ENCODE measurements around the gene NELFB.

Gene NELFB

DNA sequence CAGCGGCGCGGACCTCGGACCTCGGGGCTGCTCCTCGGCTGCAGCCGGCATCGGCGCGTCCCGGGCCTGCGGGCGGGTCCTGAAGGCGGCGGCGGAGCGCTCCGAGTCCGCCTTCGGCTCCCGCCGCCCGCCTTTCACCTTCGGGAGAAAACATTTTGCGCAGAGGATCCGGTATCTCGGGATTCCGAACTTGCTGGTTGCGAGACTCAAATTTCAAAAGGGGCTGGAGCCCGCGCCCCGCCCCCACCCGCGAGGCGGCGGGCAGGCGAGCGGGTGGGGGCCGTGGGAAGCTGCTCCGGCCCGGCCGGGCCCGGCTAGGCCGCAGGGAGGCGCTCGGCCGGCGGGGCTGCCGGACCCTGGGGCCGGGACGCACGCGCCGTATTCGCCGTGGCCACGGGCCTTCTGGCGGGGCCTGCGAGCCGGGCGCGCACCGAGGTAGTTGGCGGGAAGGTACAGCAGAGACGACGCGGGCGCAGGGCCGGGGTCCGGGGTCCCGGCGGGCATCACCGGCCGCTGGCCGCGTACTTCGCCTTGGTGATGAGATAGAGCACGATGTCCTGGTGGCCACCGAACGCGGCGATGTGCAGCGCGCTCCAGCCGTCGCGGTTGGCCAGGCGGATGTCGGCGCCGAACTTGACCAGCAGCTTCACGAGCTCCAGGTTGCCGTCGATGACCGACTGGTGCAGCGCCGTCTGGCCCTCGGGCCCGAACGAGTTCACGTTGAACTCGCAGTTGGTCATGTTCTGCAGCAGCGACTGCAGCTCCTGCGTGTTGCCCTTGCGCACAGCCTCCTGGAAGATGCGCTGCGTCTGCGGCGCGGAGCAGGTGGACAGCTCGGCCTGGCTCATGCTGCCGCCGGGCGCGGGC is 46.2 kb downstream of the NELFB start:
- in situ Hi-C loops (cut with HindIII; ENCODE audit: low sequenced_read_pairs), result no loop called here

DNA sequence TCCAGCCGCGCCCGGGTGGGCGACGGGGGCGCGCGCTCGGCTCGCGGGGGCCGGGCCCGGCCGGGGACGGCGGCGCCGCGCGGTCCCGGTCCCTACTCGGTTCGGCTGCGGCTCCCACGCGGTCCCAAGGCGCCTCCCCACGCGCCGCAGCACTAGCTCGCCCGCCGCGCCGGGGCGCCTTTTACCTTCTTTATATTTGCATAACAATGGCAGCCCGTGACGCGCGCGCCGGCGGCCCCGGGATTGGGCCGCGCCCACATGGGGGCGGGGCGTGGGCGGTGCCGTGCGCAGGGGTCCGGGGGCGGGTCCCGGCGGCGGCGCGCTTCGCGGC is 47.0 kb downstream of the NELFB start, which contains the start of gene NRARP:
Gene NRARP, minus strand, starts transcription at position 154 of the 331 bp plus-strand sequence. CDS start 343 bp downstream, outside the sequence.
- in situ Hi-C loops (cut with HindIII; ENCODE audit: low sequenced_read_pairs), result no loop called here

DNA sequence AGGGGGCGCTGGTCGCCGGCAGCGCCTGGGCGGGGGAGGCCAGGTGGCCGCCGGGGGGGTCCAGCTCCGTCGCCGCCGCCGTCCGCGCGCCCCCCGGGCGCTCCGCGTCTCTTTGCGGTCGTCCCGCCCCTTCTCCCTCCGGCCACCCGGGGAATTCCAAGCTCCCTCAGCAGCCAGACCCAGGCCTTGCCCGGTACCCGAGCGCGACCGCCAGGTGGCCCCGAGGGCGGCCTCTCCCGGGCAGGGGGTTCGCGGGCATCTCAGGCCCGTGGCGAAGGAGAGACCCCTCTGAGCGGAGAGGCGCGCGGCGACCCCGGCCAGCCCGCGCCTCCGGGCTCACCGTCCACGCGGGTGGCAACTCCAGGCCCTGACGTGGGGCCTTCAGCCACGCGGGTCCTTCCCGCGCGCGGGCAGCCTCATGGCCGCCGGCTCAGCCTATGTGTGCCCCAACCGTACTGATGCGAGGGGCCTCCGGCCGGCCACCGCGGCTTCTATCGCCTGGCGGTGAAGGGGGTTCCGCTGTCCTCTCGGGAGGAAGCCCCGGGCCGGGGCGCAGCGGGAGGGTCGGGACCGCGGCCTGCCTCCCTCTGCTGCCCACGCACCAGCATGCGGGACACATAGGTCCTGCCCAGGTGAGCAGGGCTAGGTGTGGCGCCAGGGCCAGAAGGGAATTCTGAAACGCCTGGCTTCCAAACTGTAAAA is 47.5 kb downstream of the NELFB start:
- in situ Hi-C loops (cut with HindIII; ENCODE audit: low sequenced_read_pairs), result no loop called here

DNA sequence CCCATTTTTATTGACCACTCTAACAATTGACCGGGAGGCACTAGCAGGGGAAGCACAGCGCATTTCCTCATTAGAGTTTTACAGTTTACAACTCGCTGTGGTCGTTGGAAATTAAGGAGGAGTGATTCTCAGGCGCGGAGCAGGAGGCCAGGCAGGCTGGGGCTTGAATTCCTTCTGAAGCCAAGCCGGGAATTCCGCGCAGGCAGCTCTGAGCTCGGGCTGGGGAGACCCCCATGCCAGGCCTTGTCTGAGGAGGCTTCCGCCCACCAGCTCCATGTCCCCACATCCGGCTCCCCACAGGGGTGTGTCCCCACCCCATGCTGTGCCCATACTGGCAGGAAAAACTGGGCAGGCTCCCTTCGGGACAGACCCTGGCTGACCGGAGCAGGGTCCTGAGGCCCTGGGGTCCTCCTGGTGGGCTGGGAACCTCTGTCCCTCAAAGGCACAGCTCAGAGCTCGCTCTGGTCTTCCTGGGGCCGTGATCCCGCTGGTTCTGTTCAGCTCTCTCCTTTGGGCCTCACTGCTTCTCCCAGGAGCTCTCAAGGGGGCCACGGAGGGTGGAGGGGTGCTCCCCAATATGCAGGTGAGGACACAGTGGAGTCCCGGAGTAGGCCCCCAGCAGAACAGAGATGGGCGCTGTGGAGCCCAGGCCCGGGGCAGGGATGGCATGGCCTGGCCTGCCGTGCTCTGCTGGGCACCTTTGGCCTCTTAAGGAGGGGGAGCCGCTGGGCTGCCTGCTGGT is 48.2 kb downstream of the NELFB start:
- in situ Hi-C loops (cut with HindIII; ENCODE audit: low sequenced_read_pairs), result no loop called here

DNA sequence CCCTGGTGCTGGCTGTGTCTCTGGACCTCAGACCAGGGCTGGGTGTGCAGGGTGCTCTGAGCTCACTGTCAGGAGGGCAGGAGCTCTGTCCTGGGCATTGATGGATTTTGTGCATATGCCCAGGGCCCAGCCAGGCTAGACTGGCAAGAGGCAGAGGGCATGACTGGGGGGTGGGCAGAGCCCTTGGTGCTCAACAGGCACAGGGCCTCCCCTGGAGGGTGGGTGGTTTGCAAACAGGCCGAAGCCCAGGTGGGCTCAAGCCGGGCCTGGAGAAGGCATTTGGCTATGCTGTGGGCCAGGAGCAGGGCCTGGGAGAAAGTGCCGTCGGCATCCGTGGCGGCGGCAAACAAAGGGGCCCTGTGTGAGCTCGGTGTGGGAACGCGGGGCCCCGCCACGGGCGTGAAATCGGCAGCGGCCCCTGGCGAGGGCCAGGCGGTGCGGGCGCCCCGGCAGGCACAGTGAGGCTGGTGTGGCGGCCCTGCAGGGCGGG is 48.8 kb downstream of the NELFB start:
- in situ Hi-C loops (cut with HindIII; ENCODE audit: low sequenced_read_pairs), result no loop called here

DNA sequence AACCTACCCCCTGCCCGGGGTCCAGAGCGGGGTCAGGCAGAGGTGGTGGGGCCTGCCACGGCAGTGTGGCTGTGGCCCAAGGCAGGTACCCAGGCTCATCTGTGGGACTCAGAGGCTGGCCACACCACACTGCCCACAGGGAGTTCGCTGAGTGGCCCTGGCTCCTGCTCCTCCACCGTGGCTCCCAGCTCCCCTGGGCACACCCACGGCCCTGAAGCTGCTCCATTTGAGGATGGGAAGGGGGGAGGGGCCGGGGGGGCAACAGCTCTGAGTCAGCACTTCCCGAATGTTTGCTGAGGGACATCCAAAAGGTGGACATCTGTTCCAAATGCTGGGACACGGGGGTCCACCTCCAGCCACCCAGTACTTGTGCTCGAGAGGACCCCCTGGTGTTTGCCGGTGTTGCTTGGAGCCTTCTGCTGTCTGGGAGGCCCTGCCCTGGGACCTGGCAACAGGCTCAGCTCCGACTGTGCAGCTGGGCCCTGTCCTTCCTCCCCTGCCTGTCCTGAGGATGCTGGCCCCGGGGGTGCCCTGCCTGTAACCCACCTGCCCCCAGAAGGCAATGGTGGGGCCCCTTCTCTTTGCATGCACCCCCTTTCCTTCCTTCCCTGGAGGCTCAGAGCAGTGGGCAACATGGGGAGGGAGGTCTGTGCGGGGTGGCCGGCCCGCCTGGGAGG is 49.4 kb downstream of the NELFB start:
- in situ Hi-C loops (cut with HindIII; ENCODE audit: low sequenced_read_pairs), result no loop called here

DNA sequence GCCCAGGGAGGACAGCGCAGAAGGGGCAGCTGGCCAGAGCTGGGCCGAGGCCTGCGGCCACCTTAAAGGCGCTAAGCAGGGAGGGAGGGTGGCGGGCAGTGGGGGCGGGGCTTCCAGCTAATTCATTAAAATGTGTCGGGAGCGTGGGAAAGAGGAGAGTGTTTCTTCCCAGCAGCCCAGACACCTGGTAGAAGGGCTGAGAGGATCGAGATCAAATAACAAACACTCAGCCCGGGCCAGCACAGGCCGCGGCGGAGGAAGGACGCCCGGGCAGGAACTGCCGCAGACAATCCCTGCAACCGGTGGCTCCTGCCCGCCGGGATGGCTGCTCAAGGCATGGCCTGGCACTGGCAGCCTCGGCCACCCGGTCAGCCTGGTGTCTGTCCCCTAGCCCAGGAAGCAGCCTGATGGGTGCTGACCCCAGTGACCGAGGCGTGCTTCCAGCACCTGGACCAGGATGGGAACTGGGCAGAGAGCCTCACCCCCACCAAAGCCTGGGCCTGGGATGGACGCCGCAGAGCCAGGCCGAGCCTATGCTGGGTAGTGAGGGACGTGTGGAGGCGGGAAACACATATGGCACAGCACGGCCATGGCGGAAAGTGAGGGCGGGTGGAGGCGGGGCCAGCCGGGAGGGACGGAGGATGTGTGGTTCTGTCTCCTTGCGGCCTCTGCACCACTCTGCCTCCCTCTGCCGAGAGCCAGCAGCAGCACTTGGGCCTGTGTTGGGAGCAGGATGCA is 50.1 kb downstream of the NELFB start:
- in situ Hi-C loops (cut with HindIII; ENCODE audit: low sequenced_read_pairs), result no loop called here

DNA sequence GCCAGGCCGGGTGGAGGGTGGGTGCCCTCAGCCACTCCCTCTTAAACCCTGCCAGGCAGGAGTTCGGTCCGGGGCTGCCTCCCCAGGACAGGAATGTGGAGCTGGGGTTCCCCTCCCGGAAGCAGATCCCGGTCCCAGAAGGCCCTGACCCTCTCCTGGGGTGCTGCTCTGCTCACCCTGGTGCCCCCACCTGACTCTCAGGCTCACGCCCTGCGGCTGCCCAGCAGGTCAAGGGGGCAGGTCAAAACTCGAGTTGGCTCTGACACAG is 50.6 kb downstream of the NELFB start:
- in situ Hi-C loops (cut with HindIII; ENCODE audit: low sequenced_read_pairs), result no loop called here

DNA sequence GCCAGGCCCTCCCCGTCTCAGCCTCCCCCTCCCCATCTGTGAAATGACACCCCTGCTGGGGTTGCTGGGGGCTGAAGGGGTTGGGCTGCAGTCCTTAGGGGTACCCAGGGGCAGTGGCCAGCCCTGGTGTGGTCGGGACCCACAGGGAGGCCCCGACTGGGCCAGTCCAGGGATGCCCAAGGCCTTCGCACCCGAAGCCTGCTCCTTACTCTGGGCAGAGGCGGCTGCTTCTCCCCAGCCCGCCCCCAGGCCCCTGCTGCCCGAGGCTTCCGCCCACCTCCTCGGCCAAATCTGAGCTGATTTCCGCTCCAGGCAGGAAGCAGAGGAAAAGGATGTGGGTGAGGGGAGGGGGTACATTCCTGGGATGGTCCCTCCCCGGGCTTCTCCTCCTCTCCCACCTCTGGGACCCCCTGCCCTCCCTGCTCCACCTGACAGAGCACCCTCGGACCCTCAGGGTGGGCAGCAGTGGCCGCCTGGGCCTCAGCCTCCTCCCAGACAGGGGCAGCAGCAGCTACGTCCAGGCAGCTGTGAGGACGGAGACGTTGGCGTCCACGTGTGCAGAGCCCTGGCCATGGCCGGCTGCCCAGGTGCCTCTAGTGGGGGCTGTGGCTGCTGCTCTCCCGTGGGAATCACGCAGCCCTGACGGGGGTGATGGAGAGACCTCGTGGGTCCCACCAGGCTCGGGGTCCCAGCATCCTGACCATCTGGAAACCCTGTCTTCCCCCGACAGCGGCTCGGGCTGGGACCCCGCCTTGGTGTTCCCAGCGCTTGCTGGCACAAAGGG is 51.1 kb downstream of the NELFB start:
- in situ Hi-C loops (cut with HindIII; ENCODE audit: low sequenced_read_pairs), result no loop called here

DNA sequence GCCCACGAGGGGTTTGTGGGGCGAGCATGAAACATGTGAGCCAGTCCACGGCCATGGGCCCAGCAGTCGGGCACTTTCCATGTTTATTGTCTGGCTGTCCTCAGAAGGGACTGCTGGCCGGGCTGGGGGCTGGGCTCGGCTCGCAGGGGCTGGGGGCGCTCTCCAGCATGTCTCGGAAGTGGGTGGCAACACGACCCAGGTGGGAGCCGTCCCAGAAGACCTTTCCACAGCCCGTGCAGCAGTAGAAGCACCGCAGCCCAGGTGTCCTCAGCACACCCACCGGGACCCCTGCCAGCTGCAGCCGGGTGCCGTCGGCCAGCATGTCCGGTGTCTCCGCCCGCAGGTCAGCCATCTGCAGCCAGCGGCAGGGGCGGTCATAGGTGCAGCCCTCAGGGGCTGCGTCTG is 51.7 kb downstream of the NELFB start:
- in situ Hi-C loops (cut with HindIII; ENCODE audit: low sequenced_read_pairs), result no loop called here

DNA sequence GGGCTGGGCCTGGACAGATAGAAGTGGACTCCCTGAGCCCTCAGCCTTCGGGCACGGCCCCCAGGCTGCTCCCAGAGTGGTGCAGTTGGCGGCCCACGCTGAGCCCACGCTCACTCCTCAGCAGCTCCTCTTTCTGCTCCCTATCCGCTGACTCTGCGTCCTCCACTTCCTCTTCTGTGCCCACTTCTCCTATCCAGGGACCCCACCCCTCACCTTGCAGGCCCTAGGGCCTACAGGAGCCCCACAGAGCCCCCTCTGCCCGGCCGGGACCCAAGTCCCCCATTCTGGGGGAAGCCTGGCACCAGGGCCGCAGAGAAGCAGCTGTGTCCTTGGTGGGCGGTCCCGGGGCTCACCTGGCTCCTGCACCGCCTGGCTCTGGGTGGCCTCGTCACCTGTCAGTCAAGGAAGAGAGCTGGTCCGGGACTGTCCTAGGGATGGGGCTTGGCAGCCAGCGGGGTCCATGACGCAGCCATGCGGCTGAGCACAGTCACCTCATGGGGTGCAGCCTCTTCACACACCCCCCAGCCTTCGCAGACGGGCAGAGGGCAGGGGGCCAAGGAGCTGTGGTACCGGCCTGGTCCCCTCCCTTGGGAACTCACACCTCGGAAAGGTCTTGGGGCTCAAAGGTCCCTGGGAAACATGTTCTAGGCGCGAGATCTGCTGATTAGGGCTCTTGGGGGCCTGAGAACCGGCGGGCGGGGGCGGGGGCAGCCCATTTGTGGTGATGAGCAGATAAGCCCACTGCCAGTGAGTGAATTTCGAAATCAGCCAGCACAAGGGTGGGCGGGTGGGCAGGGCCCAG is 52.3 kb downstream of the NELFB start:
- in situ Hi-C loops (cut with HindIII; ENCODE audit: low sequenced_read_pairs), result no loop called here

DNA sequence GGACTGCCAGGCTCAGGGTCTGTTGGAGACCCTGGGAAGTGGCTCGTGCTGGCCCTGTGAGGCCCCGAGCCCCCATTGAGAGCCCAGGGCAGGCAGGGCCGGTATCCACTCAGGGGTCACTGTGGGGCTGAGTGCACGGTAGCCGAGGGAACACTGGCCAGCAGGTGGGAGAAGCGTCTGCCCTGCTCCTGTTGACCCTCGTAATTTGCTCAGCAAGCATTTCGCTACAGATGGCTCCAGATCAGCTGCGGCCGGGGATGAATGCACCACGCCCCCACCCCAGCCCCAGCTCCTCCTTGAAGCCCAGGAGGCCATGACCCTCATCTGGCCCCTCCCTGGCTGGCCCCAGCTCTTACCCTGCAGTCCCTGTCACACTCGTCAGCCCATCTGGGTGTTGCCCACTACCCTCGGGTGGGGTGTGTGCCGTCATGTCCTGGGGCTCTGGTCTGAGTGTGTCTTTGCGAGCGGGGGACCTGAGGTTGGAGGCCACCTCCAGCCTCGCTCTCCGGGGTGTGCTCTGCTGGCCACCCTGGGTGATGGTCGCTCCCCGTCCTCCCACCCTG is 53.0 kb downstream of the NELFB start:
- in situ Hi-C loops (cut with HindIII; ENCODE audit: low sequenced_read_pairs), result no loop called here

DNA sequence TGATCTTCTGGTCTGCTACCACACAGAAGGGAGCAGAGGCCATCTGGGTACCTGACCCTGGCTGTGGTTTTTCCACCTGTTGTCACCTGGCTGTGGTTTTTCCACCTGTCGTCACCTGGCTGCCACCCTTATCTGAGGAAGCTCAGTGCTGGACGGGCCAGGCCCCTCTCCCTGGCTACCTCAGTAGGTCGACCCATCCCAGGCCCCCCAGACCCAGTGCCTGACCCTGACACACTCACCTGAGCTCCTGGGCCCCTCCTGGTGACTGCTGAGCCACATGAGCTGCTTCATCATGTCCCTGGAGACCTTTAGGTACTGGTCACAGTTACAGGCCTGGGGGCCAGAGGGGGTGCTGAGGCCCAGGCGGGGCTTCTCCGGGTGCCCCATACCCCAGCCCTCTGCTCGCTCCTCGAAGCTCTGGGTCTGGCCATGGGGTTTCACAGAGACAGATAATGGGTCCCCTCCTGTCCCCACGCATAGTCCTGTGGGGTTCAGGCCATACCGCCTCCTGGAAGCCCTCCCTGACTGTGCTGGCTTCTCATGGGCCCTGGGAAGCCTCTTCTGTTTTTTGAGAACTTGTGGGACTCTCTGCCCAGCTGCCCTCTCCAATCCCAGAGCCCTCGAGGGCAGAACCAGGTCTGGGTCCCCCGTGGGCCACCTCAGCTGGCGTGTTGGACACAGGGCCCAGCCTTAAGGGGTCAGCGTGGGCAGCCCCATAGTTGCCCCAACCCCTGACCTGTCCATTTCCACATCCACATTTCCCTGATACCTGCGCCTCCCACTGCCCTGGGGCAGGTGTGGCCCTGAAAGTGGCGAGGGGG is 54.5 kb downstream of the NELFB start:
- in situ Hi-C loops (cut with HindIII; ENCODE audit: low sequenced_read_pairs), result loop anchor here (10.0 kb wide), 1 partner anchor 105 kb away; no protein-coding TSS in a partner anchor

DNA sequence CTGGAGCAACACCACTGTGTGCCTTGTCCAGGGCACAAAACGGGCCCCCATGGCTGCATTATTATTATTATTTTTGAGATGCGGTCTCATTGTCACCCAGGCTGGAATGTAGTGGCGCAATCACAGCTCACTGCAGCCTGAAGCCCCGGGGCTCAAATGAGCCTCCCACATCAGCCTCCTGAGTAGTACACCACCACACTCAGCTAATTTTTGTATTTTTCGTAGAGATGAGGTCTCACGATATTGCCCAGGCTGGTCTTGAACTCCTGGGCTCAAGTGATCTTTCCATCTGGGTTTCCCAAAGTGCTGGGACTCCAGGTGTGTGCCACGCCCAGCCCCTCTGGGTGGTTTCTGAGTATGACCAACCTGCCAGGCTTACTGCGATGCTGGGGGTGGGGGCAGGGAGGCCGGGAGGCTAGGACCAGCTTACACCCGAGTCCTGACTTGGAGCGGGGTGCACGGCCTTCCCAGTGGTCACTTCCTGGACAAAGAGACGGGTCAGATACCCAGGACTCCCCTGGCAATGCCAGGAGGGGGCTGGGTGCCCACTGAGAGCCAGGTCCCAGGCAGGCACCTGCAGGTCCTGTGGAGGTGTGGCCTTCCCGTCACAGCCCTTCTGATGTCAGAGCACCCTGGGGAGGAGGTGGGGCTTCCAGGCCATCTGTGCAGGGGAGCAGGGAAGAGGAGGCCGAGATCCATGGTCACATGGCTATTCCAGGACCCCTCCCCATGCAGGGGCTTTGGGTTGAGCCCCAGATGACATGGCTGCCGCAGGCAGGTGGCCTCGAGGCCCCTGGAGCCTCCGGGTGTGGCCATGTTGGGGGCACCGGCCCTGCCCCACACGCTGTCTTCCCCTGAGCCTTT is 55.3 kb downstream of the NELFB start:
- in situ Hi-C loops (cut with HindIII; ENCODE audit: low sequenced_read_pairs), result loop anchor here (10.0 kb wide), 1 partner anchor 104 kb away; no protein-coding TSS in a partner anchor

DNA sequence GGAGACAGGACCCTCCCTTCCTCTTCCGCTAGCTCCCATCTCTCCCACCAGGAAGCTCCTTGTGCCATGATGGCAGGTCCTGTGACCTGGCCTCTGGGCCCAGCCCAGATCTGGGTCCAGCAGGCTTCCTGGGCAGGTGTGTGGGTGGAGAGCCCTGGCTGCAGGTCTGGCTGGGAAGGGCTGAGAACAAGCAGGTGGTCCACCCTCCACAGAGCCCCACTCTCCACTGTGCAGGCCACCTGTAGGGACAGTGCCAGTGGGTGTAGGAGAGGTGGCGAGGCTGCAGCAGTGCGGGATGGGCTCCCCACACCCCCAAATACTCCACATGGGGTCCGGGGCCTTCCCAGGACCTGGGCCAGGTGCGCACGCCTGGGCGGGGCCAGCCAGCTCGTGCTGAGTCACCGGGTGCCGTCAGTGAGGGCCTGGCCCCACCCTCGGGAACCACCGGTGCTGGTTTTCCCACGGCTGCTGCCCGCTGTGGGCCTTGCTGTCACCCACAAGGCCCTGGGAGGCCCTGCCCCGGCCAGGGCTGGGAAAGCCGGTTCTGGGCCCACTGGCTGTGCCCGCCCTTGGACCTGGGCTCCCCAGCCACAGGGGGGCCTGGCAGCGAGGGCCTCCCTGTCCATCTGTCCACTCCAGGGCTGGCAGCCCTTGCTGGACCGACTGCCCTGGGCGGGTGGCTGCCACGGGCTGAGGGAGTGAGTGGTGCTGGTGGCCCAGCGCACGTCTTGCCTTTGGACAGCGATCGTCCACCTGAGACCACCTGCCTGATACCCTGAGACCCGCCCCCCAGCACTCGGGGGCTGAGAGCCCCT is 56.3 kb downstream of the NELFB start:
- in situ Hi-C loops (cut with HindIII; ENCODE audit: low sequenced_read_pairs), result loop anchor here (10.0 kb wide), 1 partner anchor 103 kb away; no protein-coding TSS in a partner anchor
